ENCODE measurements around the gene OCA2.
A peak's percentile ranks its signal among the peaks of the same experiment; 100 is the strongest.

OCA2 gene

GRCh38 chr15:28018291-28019044, 80.6 kb downstream of the OCA2 start:
- Histone ChIP-seq H3K36me3 (no peaks in the 10 kb centered on the region), H3K4me3 (ENCODE audit: low read depth, low read length) (no peak overlapping the region), H3K27ac (0 out of 2 replicates have a peak overlapping the region, but pooled peaks have one; percentile 74), H3K27me3 (ENCODE audit: insufficient read depth, low read depth, severe bottlenecking) (no peaks in the 10 kb centered on the region), H3K9me3 (ENCODE audit: severe bottlenecking) (no peaks in the 10 kb centered on the region)
- no peak for DNase-seq
- TF ChIP-seq CTCF (IDR thresholded peaks at IDR 0.05; ENCODE audit: low read depth, low read length) = no peak

GRCh38 chr15:28017423-28017924, 81.6 kb downstream of the OCA2 start:
- Histone ChIP-seq H3K36me3 (no peaks in the 10 kb centered on the region), H3K27ac (no peak overlapping the region), H3K27me3 (ENCODE audit: insufficient read depth, low read depth, severe bottlenecking) (no peaks in the 10 kb centered on the region), H3K4me3 (ENCODE audit: low read depth, low read length) (no peak overlapping the region), H3K9me3 (ENCODE audit: severe bottlenecking) (no peaks in the 10 kb centered on the region)
- DNase-seq = peak; percentile 76
- peak; percentile 81 for TF ChIP-seq CTCF (IDR thresholded peaks at IDR 0.05; ENCODE audit: low read depth, low read length)

- H3K27me3 ChIP-seq (ENCODE audit: insufficient read depth, low read depth, severe bottlenecking) = no peaks in the 10 kb centered on the region
- no peak overlapping the region for H3K27ac ChIP-seq
- no peaks in the 10 kb centered on the region for H3K36me3 ChIP-seq
- H3K4me3 ChIP-seq (ENCODE audit: low read depth, low read length) = no peak overlapping the region
- TF ChIP-seq CTCF (IDR thresholded peaks at IDR 0.05; ENCODE audit: low read depth, low read length) = no peak
- DNase-seq = no peak
- H3K9me3 ChIP-seq (ENCODE audit: severe bottlenecking) = no peaks in the 10 kb centered on the region
These were observed 83.3 kb downstream of the OCA2 start for GRCh38 chr15:28015855-28016254.

- no peaks in the 10 kb centered on the region for H3K9me3 ChIP-seq (ENCODE audit: severe bottlenecking)
- DNase-seq = no peak
- H3K4me3 ChIP-seq (ENCODE audit: low read depth, low read length) = no peak overlapping the region
- H3K27me3 ChIP-seq (ENCODE audit: insufficient read depth, low read depth, severe bottlenecking) = no peaks in the 10 kb centered on the region
- no peak for TF ChIP-seq CTCF (IDR thresholded peaks at IDR 0.05; ENCODE audit: low read depth, low read length)
- no peaks in the 10 kb centered on the region for H3K36me3 ChIP-seq
- no peak overlapping the region for H3K27ac ChIP-seq
These were observed 84.4 kb downstream of the OCA2 start for GRCh38 chr15:28014623-28015200.

- no peaks in the 10 kb centered on the region for H3K9me3 ChIP-seq (ENCODE audit: severe bottlenecking)
- no peaks in the 10 kb centered on the region for H3K27me3 ChIP-seq (ENCODE audit: insufficient read depth, low read depth, severe bottlenecking)
- no peak overlapping the region for H3K27ac ChIP-seq
- H3K36me3 ChIP-seq = no peaks in the 10 kb centered on the region
- no peak for TF ChIP-seq CTCF (IDR thresholded peaks at IDR 0.05; ENCODE audit: low read depth, low read length)
- no peak overlapping the region for H3K4me3 ChIP-seq (ENCODE audit: low read depth, low read length)
- DNase-seq = no peak
These were observed 85.1 kb downstream of the OCA2 start for GRCh38 chr15:28013976-28014375.
